ENCODE measurements around the gene MRPL48.
"Not testable (repeated sequence)": the region's sequence is repeated elsewhere in the genome, so short reads cannot be mapped to it uniquely, and the experiment has no call there.

MRPL48 gene

GRCh38 chr11:73852049-73852448 is 64.4 kb downstream of the MRPL48 start:
- DNase-seq: no peak

DNA sequence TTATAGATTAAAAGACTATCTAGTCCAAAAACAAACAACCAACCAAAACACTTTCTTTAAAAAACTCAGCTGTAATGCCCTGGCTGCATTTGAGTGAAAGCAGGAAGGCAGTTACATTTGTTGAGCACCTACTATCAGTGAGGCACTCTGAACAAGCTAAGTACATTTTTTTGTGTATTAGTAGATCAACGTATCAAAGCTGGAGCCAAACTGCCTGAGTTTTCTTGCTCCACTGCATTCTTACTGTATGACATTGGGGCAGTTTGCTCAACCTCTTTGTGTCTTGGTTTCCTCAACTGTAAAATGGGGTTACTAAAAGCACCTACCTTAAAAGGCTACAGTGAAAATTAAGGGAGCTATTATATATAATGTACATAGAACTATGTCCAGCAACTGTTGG is 67.0 kb downstream of the MRPL48 start:
- DNase-seq: no peak

GRCh38 chr11:73856031-73856567 is 68.4 kb downstream of the MRPL48 start:
- no peak for DNase-seq

GRCh38 chr11:73859671-73860070 is 72.0 kb downstream of the MRPL48 start:
- DNase-seq: no peak

DNA sequence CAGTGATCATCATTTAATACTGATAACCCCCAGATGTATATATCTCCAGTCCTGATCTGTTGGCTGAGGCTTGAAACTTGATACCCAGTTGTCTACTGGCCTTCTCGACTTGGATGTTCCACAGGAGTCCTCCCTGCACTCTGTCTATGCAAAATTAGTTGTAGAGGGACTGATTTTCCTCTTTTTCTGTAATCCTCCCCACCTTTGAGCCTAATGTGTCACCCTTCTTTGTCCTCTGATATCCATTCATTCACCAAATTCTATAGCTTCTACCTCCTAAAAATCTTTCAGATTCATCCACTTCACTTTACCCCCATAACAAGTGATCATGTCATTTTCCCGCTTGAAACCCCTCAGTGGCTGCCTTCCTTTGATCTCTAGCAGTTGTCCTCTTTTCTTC is 72.5 kb downstream of the MRPL48 start:
- no peak for DNase-seq

GRCh38 chr11:73862986-73863385 is 75.3 kb downstream of the MRPL48 start:
- no peak for DNase-seq

GRCh38 chr11:73866095-73866579 is 78.5 kb downstream of the MRPL48 start:
- DNase-seq: no peak

GRCh38 chr11:73866586-73866996 is 78.9 kb downstream of the MRPL48 start:
- DNase-seq: no peak

- no peak for DNase-seq
Measured at GRCh38 chr11:73869332-73869949, 81.8 kb downstream of the MRPL48 start.

DNA sequence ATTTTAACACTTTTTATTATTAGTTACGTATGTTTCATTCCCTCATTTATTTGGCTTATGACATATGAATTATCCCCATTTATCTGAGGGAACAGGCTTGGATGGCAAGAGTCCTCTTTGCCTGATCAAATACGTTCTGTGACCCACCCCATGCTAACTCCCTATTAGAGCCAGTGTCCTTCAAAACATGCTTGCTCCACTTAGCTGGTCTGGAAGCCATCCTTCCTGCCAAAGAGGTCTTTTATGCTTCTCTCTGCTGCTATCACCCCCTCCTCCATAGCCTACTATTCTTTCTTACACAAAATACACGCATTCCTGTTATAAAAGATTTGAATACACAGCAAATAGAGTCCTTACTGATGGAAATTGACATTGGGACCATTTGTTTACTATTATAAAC is 82.6 kb downstream of the MRPL48 start:
- no peak for DNase-seq

GRCh38 chr11:73872749-73873357 is 85.2 kb downstream of the MRPL48 start:
- DNase-seq: no peak

DNA sequence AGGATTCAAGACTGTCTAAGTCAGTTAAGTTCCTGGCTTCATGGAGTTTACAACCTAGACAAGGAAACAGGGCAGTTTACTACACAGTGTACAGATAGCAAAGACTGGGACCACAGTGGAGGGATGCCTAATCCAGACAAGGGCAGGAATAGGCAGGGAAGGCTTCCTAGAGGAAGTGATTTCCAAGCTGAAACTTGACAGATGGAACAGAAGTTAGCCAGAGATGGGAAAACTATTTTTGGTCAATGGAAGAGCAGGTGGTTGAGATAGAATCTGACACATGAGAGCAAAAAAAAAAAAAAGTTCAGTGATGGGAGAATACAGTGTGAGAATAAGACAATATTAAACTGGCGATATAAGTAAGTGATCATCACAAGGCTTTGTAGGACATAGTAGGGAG is 87.7 kb downstream of the MRPL48 start:
- no peak for DNase-seq

DNA sequence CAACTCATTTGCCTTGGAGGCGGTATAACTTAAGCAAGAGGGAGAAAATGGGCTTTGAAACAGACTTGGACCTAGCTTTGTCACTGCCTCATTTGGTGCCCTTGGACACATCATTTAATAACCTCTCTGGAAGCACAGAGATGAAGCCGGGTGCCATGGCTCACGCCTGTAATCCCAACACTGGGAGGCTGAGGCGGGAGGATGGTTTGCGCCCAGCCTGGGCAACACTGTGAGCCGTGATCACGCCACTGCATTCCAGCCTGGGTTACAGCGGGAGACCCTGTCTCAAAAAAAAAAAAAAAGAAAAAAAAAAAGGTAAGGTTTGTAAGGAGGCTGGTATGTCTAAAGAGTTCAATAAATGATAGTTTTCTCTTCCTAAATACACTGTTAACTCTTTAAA is 88.2 kb downstream of the MRPL48 start:
- DNase-seq: no peak

DNA sequence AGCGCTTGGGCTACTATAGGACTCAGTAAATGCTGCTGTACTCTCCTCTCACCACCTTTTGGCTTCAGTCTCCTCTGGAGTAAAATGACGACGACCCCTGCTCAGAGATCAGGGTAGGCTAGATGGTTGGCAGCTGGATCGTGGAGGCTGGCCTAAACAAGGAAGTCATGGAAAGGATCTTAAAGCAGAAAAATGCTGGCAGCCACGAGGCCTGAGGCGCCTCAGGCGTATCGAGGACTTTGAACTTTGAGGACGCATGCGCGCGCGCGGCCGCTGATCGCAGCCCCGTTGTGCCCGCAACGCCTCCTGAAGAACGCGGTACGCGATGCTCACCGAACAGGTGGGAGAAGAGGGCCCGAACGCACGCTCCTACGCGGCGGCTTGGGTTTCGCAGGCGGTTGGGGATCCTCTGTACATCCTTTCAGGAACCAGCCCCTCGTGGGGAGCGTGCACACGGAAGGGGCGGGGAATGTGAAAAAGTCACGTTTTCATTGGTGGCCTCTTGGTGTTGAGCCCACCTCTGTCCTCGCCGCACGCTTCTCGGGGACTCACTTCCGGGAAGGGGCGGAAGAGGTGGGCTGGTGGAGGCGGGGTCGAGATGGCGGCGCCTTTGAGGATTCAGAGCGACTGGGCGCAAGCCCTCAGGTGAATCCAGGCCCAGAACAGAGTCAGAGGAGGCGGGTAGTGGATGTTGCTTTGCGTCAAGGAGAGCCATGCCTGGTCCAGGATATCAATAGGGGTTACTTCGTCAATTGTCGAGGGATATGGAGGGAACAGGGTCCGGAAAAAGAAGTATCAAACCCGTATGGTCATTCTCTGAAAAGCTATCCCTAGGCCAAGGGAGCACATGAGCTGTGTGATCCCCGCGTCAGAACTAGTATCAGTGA is 89.0 kb downstream of the MRPL48 start, which contains the start of the genes COA4 and PAAF1:
Gene COA4 (minus strand): TSS at position 423 of the 887 bp plus-strand sequence. CDS start 3,468 bp downstream, outside the sequence.
Gene PAAF1 (plus strand): TSS at position 576 of the 887 bp plus-strand sequence. CDS start 23 bp downstream, at position 599.
- DNase-seq: peak; percentile 96

DNA sequence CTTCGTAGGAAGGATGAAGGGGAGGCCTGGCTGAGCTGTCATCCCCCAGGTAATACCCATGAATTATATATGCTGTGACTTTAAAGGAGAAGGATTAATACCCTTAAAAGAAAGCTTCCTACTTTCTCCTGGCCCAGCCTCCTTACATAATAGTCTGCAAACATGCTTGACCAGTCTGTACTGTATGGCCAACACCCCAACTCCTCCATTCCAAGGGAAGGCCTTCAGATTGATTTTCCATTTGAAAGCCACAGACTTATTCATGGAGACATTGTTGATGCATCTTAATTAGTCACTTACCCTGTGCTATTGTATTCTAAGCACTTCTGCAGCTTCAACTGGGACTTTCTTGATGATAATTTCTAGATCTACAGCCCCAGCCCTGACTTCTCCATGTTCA is 91.1 kb downstream of the MRPL48 start:
- DNase-seq: no peak

DNA sequence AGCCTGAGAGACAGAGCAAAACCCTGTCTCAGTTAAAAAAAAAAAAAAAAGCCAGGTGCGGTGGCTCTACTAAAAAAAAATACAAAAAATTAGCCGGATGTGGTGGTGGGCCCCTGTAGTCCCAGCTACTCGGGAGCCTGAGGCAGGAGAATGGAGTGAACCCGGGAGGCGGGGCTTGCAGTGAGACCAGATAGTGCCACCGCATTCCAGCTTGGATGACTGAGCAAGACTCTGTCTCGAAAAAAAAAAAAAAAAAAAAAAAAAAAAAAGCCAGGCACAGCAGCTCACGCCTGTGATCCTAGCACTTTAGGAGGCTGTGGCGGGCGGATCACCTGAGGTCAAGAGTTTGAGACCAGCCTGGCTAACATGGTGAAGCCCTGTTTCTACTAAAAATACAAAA is 92.8 kb downstream of the MRPL48 start:
- not testable (repeated sequence) for DNase-seq

DNA sequence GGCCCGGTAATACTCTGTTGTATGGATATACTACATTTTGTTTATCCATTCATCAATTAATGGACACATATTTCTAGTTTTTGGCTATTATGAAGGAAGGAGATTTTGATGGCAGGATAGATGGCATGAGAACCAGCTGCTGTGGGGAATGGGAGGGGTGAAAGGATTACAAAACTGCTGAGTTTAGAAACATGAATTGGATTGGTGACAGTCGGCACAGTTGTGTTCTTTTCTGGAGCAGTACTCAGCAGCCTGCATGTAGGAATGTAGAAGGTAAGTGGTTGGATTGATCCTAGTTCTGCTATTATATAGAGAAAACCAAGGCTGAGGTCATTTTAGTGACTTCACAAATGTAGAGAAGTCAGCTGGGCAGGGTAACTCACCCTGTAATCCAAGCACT is 96.2 kb downstream of the MRPL48 start:
- no peak for DNase-seq

DNA sequence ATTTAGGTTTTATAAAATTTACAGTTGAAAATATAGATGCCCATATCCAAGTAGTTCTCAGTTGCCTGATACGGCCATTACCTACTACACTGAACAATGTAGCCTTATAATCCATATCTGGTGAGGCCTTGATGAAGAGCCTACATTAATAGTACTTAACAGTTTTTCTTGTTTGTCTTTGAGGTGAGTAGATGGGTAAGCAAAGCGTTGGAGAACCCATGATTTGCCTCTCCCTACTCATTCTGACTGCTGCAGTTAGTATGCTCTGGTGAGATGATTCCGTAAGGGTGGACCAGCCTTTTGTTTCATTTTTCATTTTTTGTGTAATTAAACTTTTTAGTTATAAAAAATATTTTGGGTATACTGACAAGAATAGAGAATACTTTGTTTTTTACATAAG is 100.6 kb downstream of the MRPL48 start:
- DNase-seq: no peak

DNA sequence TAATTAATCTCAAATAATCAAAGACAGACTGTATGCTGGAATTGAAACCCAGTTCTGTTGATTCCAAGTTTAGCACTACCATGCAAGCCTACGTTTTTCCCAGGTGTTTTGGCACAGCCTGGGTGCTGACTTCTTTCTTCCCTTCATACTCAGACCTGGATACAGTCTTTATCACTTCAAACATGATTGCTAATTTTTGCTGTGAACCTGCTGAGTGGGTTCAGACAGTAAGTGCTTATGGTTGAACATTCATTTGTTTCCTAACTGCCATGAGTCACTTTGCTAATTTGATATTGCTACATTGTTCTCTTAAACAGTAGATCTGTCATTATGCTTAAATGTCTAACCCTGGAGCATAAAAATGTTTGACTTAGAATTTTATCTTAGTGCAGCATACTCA is 101.3 kb downstream of the MRPL48 start:
- DNase-seq: no peak

- DNase-seq: no peak
Measured at GRCh38 chr11:73889536-73889935, 101.9 kb downstream of the MRPL48 start.

- no peak for DNase-seq
Measured at GRCh38 chr11:73893041-73893440, 105.4 kb downstream of the MRPL48 start.

- no peak for DNase-seq
Measured at GRCh38 chr11:73894725-73895335, 107.2 kb downstream of the MRPL48 start.

- no peak for DNase-seq
Measured at GRCh38 chr11:73902303-73902702, 114.6 kb downstream of the MRPL48 start.
